SK-N-SH (cell line): ENCODE results near the gene CD70.
"Not testable (repeated sequence)": the region's sequence is repeated elsewhere in the genome, so short reads cannot be mapped to it uniquely, and the experiment has no call there.

Source experiments
- CHD2 ChIP-seq: fragments of 150-350 bp; IDR thresholded peaks from 2 replicates; pipeline ENCODE4 v1.6.1; 2018; ENCODE audit warnings: low read length; ENCODE audit not compliant: partially characterized antibody
- CTCF ChIP-seq: fragments of 200-600 bp; sonication (generic); IDR thresholded peaks from 2 replicates; pipeline ENCODE4 v1.6.1; 2017; ENCODE audit warnings: antibody characterized with exemption, mild to moderate bottlenecking, moderate library complexity
- EP300 ChIP-seq, 2 experiments: IDR thresholded peaks; 2 replicates each; pipeline versions ENCODE4 v1.4.0 to v1.6.1; 2012; ENCODE audit warnings: borderline replicate concordance in 1 of 2, low read depth in 1 of 2, low read length in 1 of 2
- FOXJ3 ChIP-seq: sonication (generic); formaldehyde crosslinking; IDR thresholded peaks from 2 replicates; pipeline ENCODE4 v1.5.1; 2020; ENCODE audit warnings: mild to moderate bottlenecking, missing genetic modification reagents
- JUND ChIP-seq: IDR thresholded peaks from 2 replicates; pipeline ENCODE4 v1.4.0; 2012
- MEF2A ChIP-seq: IDR thresholded peaks from 2 replicates; pipeline ENCODE4 v1.4.0; 2012; ENCODE audit warnings: low read depth, borderline replicate concordance
- NRF1 ChIP-seq: IDR thresholded peaks from 2 replicates; pipeline ENCODE4 v1.6.1; 2012; ENCODE audit warnings: low read depth, mild to moderate bottlenecking, low read length
- POLR2AphosphoS5 ChIP-seq: IDR thresholded peaks from 2 replicates; pipeline ENCODE4 v1.6.1; 2012; ENCODE audit warnings: low read depth, low read length
- SMC3 ChIP-seq: IDR thresholded peaks from 2 replicates; pipeline ENCODE4 v1.6.1; 2012; ENCODE audit warnings: low read depth, low read length, improper control_type of control experiment
- TAF1 ChIP-seq: IDR thresholded peaks from 2 replicates; pipeline ENCODE4 v1.6.1; 2012; ENCODE audit warnings: low read depth, mild to moderate bottlenecking, low read length, moderate library complexity, borderline replicate concordance
- USF1 ChIP-seq: IDR thresholded peaks from 2 replicates; pipeline ENCODE4 v1.4.0; 2012; ENCODE audit warnings: low read depth, borderline replicate concordance
- USF2 ChIP-seq: fragments of 150-350 bp; IDR thresholded peaks from 2 replicates; pipeline ENCODE4 v1.6.1; 2017; ENCODE audit warnings: antibody characterized with exemption, low read length, low read depth, borderline replicate concordance
- YY1 ChIP-seq: IDR thresholded peaks from 2 replicates; pipeline ENCODE4 v1.4.0; 2012; ENCODE audit warnings: low read depth, mild to moderate bottlenecking

DNA sequence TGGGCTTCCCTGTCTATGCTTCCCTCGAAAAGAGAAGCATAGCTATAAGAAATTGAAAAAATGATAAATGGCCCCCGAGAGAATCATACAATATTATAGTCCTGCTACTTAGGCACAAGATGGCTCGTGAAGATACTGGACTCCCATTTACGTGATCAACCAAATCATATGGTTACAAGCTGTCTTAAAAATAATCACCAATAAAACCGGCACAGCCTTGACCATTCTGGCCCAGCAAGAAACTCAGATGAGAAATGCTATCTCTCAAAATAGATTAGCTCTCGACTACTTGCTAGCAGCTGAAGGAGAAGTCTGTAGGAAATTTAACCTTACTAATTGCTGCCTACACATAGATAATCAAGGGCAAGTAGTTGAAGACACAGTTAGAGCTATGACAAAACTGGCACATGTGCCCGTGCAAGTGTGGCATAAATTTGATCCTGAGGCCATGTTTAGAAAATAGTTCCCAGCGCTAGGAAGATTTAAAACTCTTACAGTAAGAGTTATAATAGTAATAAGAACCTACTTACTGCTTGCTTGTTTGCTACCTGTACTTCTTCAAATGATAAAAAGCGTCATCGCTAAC, 10.1 kb upstream of the CD70 start:
- TF ChIP-seq SMC3; MEF2A; CTCF; EP300 (IDR thresholded peaks at IDR 0.05; ENCODE audit: borderline replicate concordance in 1 of 2, low read depth in 1 of 2, low read length in 1 of 2); JUND; CHD2; USF2; FOXJ3 (CRISPR knock-in tag); NRF1; POLR2AphosphoS5; YY1; TAF1; USF1: not testable (repeated sequence)
